Mammary epithelial cell (primary cell): Measurements from ENCODE around the gene SH3TC1.

Source experiments
- EZH2 ChIP-seq: IDR thresholded peaks from 2 replicates; pipeline ENCODE4 v1.6.1; 2012; ENCODE audit warnings: low read length, inconsistent platforms, borderline replicate concordance
- TF ChIP-seq, protein P1 (sequence below), 2 donors: IDR thresholded peaks in 1 of 2; conservative IDR thresholded peaks in 1 of 2; 2 replicates each; pipeline ENCODE4 v1.5.1; 2011 to 2012; ENCODE audit warnings: inconsistent platforms in 2 of 2, low read length in 2 of 2, mild to moderate bottlenecking in 2 of 2, control low read depth in 1 of 2, low read depth in 1 of 2; ENCODE audit not compliant: insufficient read depth in 1 of 2; ENCODE audit errors: extremely low read depth in 1 of 2

DNA sequence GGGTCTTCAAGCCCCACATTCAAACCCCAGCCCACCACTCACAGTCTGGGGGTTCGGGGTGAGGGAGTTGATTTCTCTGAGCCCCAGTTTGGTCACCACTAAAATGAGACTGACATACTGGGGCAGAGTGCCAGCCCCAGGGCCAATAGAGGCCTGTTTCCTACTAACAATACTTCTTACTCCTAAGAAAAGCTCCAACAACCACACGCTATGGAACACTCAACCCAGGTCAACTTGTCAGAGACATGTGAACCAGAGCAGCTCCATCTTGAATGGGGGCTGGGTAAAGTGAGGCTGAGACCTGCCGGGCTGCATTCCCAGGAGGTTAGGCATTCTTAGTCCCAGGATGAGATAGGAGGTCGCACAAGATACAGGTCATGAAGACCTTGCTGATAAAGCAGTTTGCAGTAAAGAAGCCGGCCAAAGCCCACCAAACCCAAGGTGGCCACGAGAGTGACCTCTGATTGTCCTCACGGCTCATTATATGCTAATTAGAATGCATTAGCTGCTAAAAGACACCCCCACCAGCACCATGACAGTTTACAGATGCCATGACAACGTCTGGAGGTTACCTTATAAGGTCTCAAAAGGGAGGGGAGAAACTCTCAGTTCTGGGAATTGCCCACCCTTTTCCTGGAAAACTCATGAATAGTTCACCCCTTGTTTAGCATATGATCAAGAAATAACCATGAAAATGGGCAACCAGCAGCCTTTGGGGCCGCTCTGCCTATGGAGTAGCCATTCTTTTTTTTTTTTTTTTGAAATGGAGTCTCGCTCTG, 43.9 kb downstream of the SH3TC1 start:
- TF ChIP-seq, protein P1, sequence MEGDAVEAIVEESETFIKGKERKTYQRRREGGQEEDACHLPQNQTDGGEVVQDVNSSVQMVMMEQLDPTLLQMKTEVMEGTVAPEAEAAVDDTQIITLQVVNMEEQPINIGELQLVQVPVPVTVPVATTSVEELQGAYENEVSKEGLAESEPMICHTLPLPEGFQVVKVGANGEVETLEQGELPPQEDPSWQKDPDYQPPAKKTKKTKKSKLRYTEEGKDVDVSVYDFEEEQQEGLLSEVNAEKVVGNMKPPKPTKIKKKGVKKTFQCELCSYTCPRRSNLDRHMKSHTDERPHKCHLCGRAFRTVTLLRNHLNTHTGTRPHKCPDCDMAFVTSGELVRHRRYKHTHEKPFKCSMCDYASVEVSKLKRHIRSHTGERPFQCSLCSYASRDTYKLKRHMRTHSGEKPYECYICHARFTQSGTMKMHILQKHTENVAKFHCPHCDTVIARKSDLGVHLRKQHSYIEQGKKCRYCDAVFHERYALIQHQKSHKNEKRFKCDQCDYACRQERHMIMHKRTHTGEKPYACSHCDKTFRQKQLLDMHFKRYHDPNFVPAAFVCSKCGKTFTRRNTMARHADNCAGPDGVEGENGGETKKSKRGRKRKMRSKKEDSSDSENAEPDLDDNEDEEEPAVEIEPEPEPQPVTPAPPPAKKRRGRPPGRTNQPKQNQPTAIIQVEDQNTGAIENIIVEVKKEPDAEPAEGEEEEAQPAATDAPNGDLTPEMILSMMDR (conservative IDR thresholded peaks at IDR 0.05 in 1 of 2, IDR thresholded peaks at IDR 0.05 in 1 of 2; ENCODE audit: extremely low read depth in 1 of 2, insufficient read depth in 1 of 2, low read depth in 1 of 2, low read length in 2 of 2): no peak
- TF ChIP-seq EZH2: no peak
